Measurements from ENCODE around the gene TAF6.

GRCh38 chr7:100069991-100070390, 49.2 kb downstream of the TAF6 start:
- TF ChIP-seq CTCF (conservative IDR thresholded peaks at IDR 0.05) (no peak), ZFX (IDR thresholded peaks at IDR 0.05) (no peak)

Data from C4-2B (cell line).